PC-9 (cell line): ENCODE results near the gene MMP24.

ENCODE experiments used
- CTCF ChIP-seq: fragments of 200-600 bp; sonication (generic); conservative IDR thresholded peaks from 2 replicates; pipeline ENCODE4 v1.6.1; 2017; ENCODE audit warnings: mixed run types, antibody characterized with exemption, mild to moderate bottlenecking, moderate library complexity
- EZH2 ChIP-seq: fragments of 200-600 bp; sonication (generic); IDR thresholded peaks from 2 replicates; pipeline ENCODE4 v1.8.0; 2017; ENCODE audit warnings: antibody characterized with exemption, low read depth

DNA sequence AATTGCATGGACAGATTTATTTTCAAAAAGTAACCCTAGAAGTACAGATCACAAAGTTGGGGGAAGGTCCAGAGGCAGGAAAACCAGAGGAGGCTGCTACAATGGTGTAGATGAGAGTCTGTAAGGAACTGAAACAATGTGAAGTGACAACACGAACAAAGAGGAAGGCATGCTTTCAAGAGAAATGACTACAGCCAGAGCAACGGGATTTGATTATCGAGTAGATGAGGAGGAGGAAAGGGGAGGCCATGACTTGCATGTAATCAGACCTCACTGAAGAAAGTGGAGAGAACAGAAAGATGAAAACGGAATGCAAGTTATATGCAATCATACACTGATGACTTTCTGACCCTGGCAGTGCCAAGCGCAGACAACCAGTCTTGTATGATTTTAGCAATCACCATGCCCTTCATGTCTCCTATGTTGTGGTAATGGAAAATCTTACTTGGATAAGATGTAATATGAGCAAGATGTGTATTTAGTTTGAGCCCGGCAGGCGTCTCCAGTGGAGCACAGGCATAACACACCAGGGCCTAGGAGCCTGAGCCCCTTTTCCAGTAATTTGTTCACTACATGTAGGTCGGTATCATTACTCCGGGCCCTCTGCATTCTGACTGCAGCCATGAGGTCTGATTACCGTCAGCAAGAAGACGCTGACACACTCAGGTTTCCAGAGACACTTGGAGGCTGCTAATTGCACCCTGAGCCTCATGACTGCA lies 99.7 kb downstream of the MMP24 start:
- TF ChIP-seq CTCF (no peak), EZH2 (no peak)
